Measurements from ENCODE around the gene TCEA2. TPM values are rescaled to one million over a fixed set of nuclear protein-coding genes. Genes with fewer than 3 reads are reported as not detected.

The TCEA2 gene
- total RNA-seq, 2 donors from 2014 or later = 17.8 to 25.5 TPM

- peaks cover 0 to 42% of the 10 kb centered on the region in 2 donors for H3K4me1 ChIP-seq
- TF ChIP-seq CTCF (IDR thresholded peaks at IDR 0.05) = no peak
- H3K4me3 ChIP-seq = peak overlapping the region in 1 of 2 donors; percentile 49
- H3K36me3 ChIP-seq = peaks cover 18% of the 10 kb centered on the region
- H3K9me3 ChIP-seq = no peaks in the 10 kb centered on the region
- peak overlapping the region; percentile 62 to 69 for H3K27ac ChIP-seq
- peaks cover 4% of the 10 kb centered on the region in 2 donors for H3K27me3 ChIP-seq
- DNase-seq (ENCODE audit: low spot score) = no peak
Observed at GRCh38 chr20:64051033-64051452, 12.0 kb upstream of the TCEA2 start.

- DNase-seq (ENCODE audit: low spot score) = peak; percentile 68
- Histone ChIP-seq H3K27me3 (peaks cover 0 to 4% of the 10 kb centered on the region in 2 donors), H3K4me1 (peaks cover 0 to 49% of the 10 kb centered on the region in 2 donors), H3K27ac (peak overlapping the region; percentile 62 to 69), H3K9me3 (no peaks in the 10 kb centered on the region), H3K36me3 (peaks cover 14% of the 10 kb centered on the region), H3K4me3 (peak overlapping the region in 1 of 2 donors; percentile 49)
- no peak for TF ChIP-seq CTCF (IDR thresholded peaks at IDR 0.05)
Observed at GRCh38 chr20:64051561-64052325, 11.3 kb upstream of the TCEA2 start.

- no peak for TF ChIP-seq CTCF (IDR thresholded peaks at IDR 0.05)
- no peaks in the 10 kb centered on the region for H3K9me3 ChIP-seq
- peaks cover 0 to 50% of the 10 kb centered on the region in 2 donors for H3K4me1 ChIP-seq
- H3K4me3 ChIP-seq = no peak overlapping the region
- peaks cover 0 to 4% of the 10 kb centered on the region in 2 donors for H3K27me3 ChIP-seq
- DNase-seq (ENCODE audit: low spot score) = no peak
- H3K36me3 ChIP-seq = peaks cover 8% of the 10 kb centered on the region
- H3K27ac ChIP-seq = peak overlapping the region; percentile 41 to 54
Observed at GRCh38 chr20:64052326-64052722, 10.7 kb upstream of the TCEA2 start.

GRCh38 chr20:64052987-64053840 is 9.8 kb upstream of the TCEA2 start:
- DNase-seq (ENCODE audit: low spot score) = no peak
- no peaks in the 10 kb centered on the region for H3K9me3 ChIP-seq
- H3K27ac ChIP-seq = peak overlapping the region; percentile 54 to 60
- no peaks in the 10 kb centered on the region for H3K27me3 ChIP-seq
- H3K4me1 ChIP-seq = peaks cover 0 to 49% of the 10 kb centered on the region in 2 donors
- no peak for TF ChIP-seq CTCF (IDR thresholded peaks at IDR 0.05)
- H3K4me3 ChIP-seq = peak overlapping the region in 1 of 2 donors; percentile 5
- no peaks in the 10 kb centered on the region for H3K36me3 ChIP-seq

GRCh38 chr20:64053841-64054661 is 8.9 kb upstream of the TCEA2 start:
- Histone ChIP-seq H3K9me3 (no peaks in the 10 kb centered on the region), H3K4me3 (peak overlapping the region in 1 of 2 donors; percentile 17), H3K27me3 (no peaks in the 10 kb centered on the region), H3K4me1 (peaks cover 0 to 49% of the 10 kb centered on the region in 2 donors), H3K27ac (peak overlapping the region; percentile 60 to 67), H3K36me3 (no peaks in the 10 kb centered on the region)
- no peak for TF ChIP-seq CTCF (IDR thresholded peaks at IDR 0.05)
- peak; percentile 73 for DNase-seq (ENCODE audit: low spot score)
